Esophagus squamous epithelium (tissue), 5 donors: ENCODE data around the gene NBL1. TPM values are rescaled to one million over a fixed set of nuclear protein-coding genes. Genes with fewer than 3 reads are reported as not detected.

Source experiments
- DNase-seq: peaks from one replicate; lab custom pipeline; 2025; lab: John Stamatoyannopoulos, UW
- H3K27ac ChIP-seq, 4 donors: fragments of 200-600 bp; sonication (generic); one replicate each; pipeline ENCODE4 v1.5.1; 2016 to 2019; ENCODE audit warnings: mild to moderate bottlenecking in 1 of 4
- H3K27me3 ChIP-seq, 4 donors: fragments of 200-600 bp; sonication (generic); 1 replicate in 3 of 4; 2 replicates in 1 of 4; pipeline versions ENCODE4 v1.5.1 to v1.6.0; 2017 to 2021; ENCODE audit warnings: antibody characterized with exemption in 1 of 4
- H3K36me3 ChIP-seq, 3 donors: fragments of 200-600 bp; sonication (generic); one replicate each; pipeline ENCODE4 v1.5.1; 2016 to 2019
- H3K4me1 ChIP-seq, 3 donors: fragments of 200-600 bp; sonication (generic); one replicate each; pipeline ENCODE4 v1.5.1; 2017 to 2019
- H3K4me3 ChIP-seq, 4 donors: fragments of 200-600 bp; sonication (generic); 1 replicate in 3 of 4; 2 replicates in 1 of 4; pipeline ENCODE4 v1.5.1; 2016 to 2019; ENCODE audit warnings: mild to moderate bottlenecking in 2 of 4, moderate library complexity in 1 of 4
- H3K9me3 ChIP-seq, 3 donors: fragments of 200-600 bp; sonication (generic); one replicate each; pipeline ENCODE4 v1.5.1; 2016 to 2019
- POLR2A ChIP-seq, 4 donors: fragments of 450-650 bp; IDR thresholded peaks; one replicate each; pipeline ENCODE4 v1.6.1; 2017; ENCODE audit warnings: antibody characterized with exemption in 4 of 4, mild to moderate bottlenecking in 4 of 4, moderate library complexity in 3 of 4
- WGBS, 2 donors: methylation state at CpG; one replicate each; pipeline ENCODE4 v1.1.5; 2018; 5-methylcytosine and 5-hydroxymethylcytosine counted together
- intact Hi-C: fragments of 100-400 bp; cut with DNase I; formaldehyde crosslinking; loops from one replicate; pipeline ENCODE4 v1.15.0; 2022
- total RNA-seq, 4 donors: library from RNA; depleted of rRNA; stranded (reverse); fragments of >200 nt; gene quantifications; one replicate each; pipeline ENCODE4 v1.1.0, GENCODE V29; 2016
- TF ChIP-seq, protein P1 (sequence below), 6 experiments: fragments of 450-650 bp in 4 of 6; fragments of 200-600 bp in 2 of 6; sonication (generic) in 2 of 6; IDR thresholded peaks; one replicate each; pipeline ENCODE4 v1.5.1; 2016 to 2019; ENCODE audit warnings: antibody characterized with exemption in 6 of 6, mild to moderate bottlenecking in 4 of 6, moderate library complexity in 4 of 6
- donor health status: DM: yes; HTN: yes; CAD: no.

NBL1 gene
- total RNA-seq, 4 donors from 2014 or later = 67.8 to 170 (median 95.1) TPM

DNA sequence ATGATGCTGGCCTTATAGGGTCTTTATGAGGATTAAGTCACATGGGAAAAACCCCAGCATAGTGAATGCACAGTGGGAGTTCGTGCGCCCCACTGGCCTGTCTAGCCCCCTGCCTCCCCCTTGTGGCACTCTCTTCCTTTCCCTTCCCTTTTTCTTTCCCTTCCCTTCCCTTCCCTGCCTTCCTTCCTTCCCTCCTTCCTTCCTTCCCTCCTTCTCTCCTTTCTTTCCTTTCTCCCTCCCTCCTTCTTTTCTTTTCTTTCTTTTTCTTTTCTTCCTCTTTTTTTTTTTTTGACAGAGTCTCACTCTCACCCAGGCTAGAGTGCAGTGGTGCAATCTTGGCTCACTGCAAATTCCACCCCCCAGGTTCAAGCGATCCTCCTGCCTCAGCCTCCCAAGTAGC is 59.2 kb downstream of the NBL1 start:
- intact Hi-C loops = no loop called here
- DNase-seq = no peak
- Histone ChIP-seq H3K9me3 (no peaks in the 10 kb centered on the region), H3K4me3 (no peak overlapping the region), H3K27ac (no peak overlapping the region), H3K27me3 (no peaks in the 10 kb centered on the region), H3K4me1 (peaks cover 0 to 14% (median 10%) of the 10 kb centered on the region in 3 donors), H3K36me3 (peaks cover 0 to 36% (median 0%) of the 10 kb centered on the region in 3 donors)
- 87 to 90% methylated on average over 3 of the region's 3 CpGs for WGBS, 2 donors
- TF ChIP-seq, protein P1, sequence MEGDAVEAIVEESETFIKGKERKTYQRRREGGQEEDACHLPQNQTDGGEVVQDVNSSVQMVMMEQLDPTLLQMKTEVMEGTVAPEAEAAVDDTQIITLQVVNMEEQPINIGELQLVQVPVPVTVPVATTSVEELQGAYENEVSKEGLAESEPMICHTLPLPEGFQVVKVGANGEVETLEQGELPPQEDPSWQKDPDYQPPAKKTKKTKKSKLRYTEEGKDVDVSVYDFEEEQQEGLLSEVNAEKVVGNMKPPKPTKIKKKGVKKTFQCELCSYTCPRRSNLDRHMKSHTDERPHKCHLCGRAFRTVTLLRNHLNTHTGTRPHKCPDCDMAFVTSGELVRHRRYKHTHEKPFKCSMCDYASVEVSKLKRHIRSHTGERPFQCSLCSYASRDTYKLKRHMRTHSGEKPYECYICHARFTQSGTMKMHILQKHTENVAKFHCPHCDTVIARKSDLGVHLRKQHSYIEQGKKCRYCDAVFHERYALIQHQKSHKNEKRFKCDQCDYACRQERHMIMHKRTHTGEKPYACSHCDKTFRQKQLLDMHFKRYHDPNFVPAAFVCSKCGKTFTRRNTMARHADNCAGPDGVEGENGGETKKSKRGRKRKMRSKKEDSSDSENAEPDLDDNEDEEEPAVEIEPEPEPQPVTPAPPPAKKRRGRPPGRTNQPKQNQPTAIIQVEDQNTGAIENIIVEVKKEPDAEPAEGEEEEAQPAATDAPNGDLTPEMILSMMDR (IDR thresholded peaks at IDR 0.05) = no peak
- TF ChIP-seq POLR2A (IDR thresholded peaks at IDR 0.05) = no peak

DNA sequence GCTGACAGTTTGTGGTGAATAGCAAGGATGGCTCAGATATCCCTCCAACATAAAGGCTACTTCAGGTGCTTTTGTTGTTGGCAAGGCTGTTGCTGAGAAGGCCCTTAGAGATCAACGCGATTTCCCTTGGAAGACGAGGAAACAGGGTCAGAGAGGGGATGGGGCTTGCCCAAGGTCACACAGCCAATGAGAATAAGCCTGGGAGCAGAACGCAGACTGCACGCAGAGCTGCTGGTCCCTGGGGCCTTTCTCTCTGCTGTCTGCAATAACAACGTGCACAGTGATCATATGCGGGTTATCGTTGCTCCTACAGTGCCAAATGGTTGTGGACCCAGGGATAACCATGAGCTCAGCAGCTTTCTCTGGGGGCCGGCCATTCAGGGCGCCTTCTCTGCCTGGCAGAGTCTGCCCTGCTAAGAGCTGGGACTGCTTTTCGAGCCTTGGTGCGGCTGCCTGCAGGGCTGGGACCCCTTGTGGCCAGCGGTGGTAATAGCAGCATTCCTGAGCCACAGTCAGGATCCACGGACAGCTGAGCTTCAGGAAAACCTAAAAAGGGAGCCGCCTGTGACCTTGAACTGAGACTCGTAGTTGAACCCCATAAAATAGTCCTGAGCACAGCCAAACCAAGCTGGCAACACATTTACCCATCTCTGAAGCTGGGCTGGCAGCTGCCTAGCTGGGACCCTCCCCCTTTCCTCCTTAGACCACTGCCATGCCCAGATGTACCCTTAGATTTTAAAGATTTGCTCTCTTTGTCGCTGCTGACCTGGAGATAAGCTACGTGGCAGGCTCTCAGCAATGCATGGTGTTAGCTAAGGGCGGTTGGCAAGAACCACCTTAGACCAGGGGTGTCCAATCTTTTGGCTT is 60.4 kb downstream of the NBL1 start:
- no peaks in the 10 kb centered on the region for H3K27me3 ChIP-seq
- H3K4me1 ChIP-seq = peaks cover 0 to 14% (median 10%) of the 10 kb centered on the region in 3 donors
- WGBS, 2 donors = 20 to 38% methylated on average over 11 to 12 of the region's 19 CpGs
- H3K27ac ChIP-seq = peak overlapping the region in 3 of 4 donors; percentile 9 to 63 (median 32)
- no peaks in the 10 kb centered on the region for H3K9me3 ChIP-seq
- intact Hi-C loops = no loop called here
- DNase-seq = no peak
- peaks cover 0 to 33% (median 0%) of the 10 kb centered on the region in 3 donors for H3K36me3 ChIP-seq
- TF ChIP-seq POLR2A (IDR thresholded peaks at IDR 0.05) = no peak
- TF ChIP-seq, protein P1 (IDR thresholded peaks at IDR 0.05) = peak; percentile 78 to 93 (median 88)
- H3K4me3 ChIP-seq = no peak overlapping the region

DNA sequence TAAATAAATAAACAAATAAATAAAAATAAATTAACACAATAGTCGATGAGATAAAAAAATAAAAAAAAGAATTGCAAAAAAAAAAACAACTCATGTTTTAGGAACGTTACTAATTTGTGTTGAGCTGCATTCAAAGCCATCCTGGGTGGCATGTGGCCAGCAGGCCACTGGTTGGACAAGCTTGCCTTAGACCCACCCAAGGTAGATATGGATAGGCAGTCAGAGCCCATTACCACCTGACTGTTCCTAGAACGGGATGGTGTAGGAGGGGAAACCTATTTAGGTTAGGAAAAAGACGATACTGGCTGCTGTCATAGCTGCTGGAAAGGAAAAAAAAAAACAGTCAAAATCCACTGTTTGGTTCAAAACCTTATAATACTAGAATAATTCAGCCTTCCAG is 61.4 kb downstream of the NBL1 start:
- 75 to 79% methylated on average over 4 of the region's 4 CpGs for WGBS, 2 donors
- Histone ChIP-seq H3K9me3 (no peaks in the 10 kb centered on the region), H3K27me3 (no peaks in the 10 kb centered on the region), H3K27ac (no peak overlapping the region), H3K4me1 (peaks cover 0 to 14% (median 10%) of the 10 kb centered on the region in 3 donors), H3K36me3 (peaks cover 0 to 24% (median 0%) of the 10 kb centered on the region in 3 donors), H3K4me3 (no peak overlapping the region)
- no peak for DNase-seq
- no peak for TF ChIP-seq POLR2A (IDR thresholded peaks at IDR 0.05)
- TF ChIP-seq, protein P1 (IDR thresholded peaks at IDR 0.05) = no peak
- intact Hi-C loops = no loop called here

DNA sequence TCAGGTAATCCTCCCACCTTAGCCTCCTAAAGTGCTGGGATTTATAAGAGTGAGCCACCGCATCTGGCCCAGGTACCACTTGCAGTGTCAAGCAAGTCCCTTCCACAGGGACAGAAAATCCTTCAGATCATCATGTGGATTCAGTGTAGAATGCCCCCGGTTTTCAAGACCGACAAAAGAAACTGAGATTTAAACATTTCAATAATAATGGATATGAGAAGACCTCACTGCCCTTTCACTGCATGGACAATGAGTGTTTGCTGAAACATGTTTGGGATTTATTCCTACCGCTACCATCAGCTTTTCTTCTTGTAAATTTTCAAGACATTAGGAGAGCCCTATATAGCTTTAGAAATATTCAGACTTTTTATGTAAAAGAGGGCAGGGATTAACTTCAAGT is 62.0 kb downstream of the NBL1 start:
- Histone ChIP-seq H3K27ac (no peak overlapping the region), H3K9me3 (no peaks in the 10 kb centered on the region), H3K36me3 (peaks cover 0 to 19% (median 0%) of the 10 kb centered on the region in 3 donors), H3K27me3 (no peaks in the 10 kb centered on the region), H3K4me3 (no peak overlapping the region), H3K4me1 (peaks cover 0 to 14% (median 10%) of the 10 kb centered on the region in 3 donors)
- TF ChIP-seq, protein P1 (IDR thresholded peaks at IDR 0.05) = no peak
- no peak for TF ChIP-seq POLR2A (IDR thresholded peaks at IDR 0.05)
- DNase-seq = no peak
- intact Hi-C loops = no loop called here
- 71 to 76% methylated on average over 4 of the region's 4 CpGs for WGBS, 2 donors

Other genes starting within 250 kb of the NBL1 start
- 100 to 1,000 TPM in 3 of 4 donors, 10 to 100 TPM in 1; 89.4 to 146 (median 126) TPM for gene CAPZB, start 158.8 kb upstream of the NBL1 start, total RNA-seq
- not detected for gene HTR6, start 20.6 kb downstream of the NBL1 start, total RNA-seq
- 10 to 100 TPM; 13.0 to 28.8 (median 21.2) TPM for gene TMCO4, start 155.6 kb downstream of the NBL1 start, total RNA-seq
- not detected for gene RNF186, start 171.0 kb downstream of the NBL1 start, total RNA-seq
- 1 to 10 TPM; 1.9 to 5.0 (median 3.2) TPM for gene OTUD3, start 238.1 kb downstream of the NBL1 start, total RNA-seq